Measurements from ENCODE around the gene EML1.

DNA sequence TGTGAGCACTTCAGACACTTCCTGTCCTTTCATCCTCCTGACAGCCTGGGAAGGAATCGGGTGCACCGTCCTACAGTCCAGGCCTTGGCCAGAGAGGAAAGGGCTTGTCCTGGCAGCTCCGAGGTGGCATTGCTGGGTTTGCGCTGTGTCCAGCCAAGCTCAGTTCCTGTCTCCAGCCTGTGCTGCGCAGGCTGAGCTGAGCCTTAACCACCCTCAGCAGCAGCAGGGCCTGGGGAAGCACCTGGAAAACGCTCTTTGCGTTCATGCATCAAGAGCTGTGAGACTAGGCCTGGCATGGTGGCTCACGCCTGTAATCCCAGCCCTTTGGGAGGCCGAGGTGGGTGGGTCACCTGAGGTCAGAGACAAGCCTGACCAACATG lies 33.7 kb upstream of the EML1 start:
- TF ChIP-seq CTCF (IDR thresholded peaks at IDR 0.05 in 4 of 5, conservative IDR thresholded peaks at IDR 0.05 in 1 of 5) (no peak), POLR2A (IDR thresholded peaks at IDR 0.05) (no peak)

Data from gastrocnemius medialis (tissue), 4 donors.